HL-60 (cell line): ENCODE data around the gene ZFYVE28.

Experiments
- CTCF ChIP-seq: IDR thresholded peaks from one replicate; pipeline ENCODE4 v1.5.1; 2011; ENCODE audit warnings: low read length, control low read depth, inconsistent platforms; ENCODE audit not compliant: insufficient read depth
- GABPA ChIP-seq: IDR thresholded peaks from 2 replicates; pipeline ENCODE4 v1.6.1; 2012; ENCODE audit warnings: low read depth
- POLR2AphosphoS5 ChIP-seq: IDR thresholded peaks from 2 replicates; pipeline ENCODE4 v1.6.1; 2012; ENCODE audit warnings: low read depth
- SPI1 ChIP-seq: IDR thresholded peaks from 2 replicates; pipeline ENCODE4 v1.6.1; 2012; ENCODE audit warnings: low read depth, mild to moderate bottlenecking, borderline replicate concordance

- TF ChIP-seq CTCF (no peak), GABPA (no peak), POLR2AphosphoS5 (no peak), SPI1 (no peak)
Measured at GRCh38 chr4:2365054-2365912, 53.2 kb downstream of the ZFYVE28 start.
